SJCRH30 (cell line): Measurements from ENCODE around the gene NPM1. TPM values are rescaled to one million over a fixed set of nuclear protein-coding genes. Genes with fewer than 3 reads are reported as not detected.
A peak's percentile ranks its signal among the peaks of the same experiment; 100 is the strongest.
"Not testable (repeated sequence)": the region's sequence is repeated elsewhere in the genome, so short reads cannot be mapped to it uniquely, and the experiment has no call there.

Experiments
- DNase-seq, 2 experiments: peaks; one replicate each; pipeline ENCODE4 v3.0.0-alpha.2; 2015 to 2020
- H3K27ac ChIP-seq: fragments of 250-450 bp; sonication (Bioruptor Pico); 2 replicates; pipeline ENCODE4 v1.5.1; 2020; ENCODE audit warnings: mild to moderate bottlenecking, moderate library complexity
- H3K27me3 ChIP-seq: fragments of 250-450 bp; sonication (Bioruptor Pico); 2 replicates; pipeline ENCODE4 v1.5.1; 2020; ENCODE audit warnings: mild to moderate bottlenecking, moderate library complexity
- H3K36me3 ChIP-seq: fragments of 250-450 bp; sonication (Bioruptor Pico); 2 replicates; pipeline ENCODE4 v1.5.1; 2020; ENCODE audit warnings: mild to moderate bottlenecking, moderate library complexity
- H3K4me1 ChIP-seq: fragments of 250-450 bp; sonication (Bioruptor Pico); 2 replicates; pipeline ENCODE4 v1.5.1; 2020; ENCODE audit warnings: mild to moderate bottlenecking, moderate library complexity
- H3K4me3 ChIP-seq: fragments of 250-450 bp; sonication (Bioruptor Pico); 2 replicates; pipeline ENCODE4 v1.5.1; 2020; ENCODE audit warnings: mild to moderate bottlenecking, moderate library complexity
- H3K9me3 ChIP-seq: fragments of 250-450 bp; sonication (Bioruptor Pico); replicated peaks from 2 replicates; pipeline ENCODE4 v1.5.1; 2020; ENCODE audit warnings: mild to moderate bottlenecking, moderate library complexity
- total RNA-seq: library from RNA; depleted of rRNA; stranded (reverse); fragments of >200 nt; shearing (Covaris generic); gene quantifications from 2 replicates; pipeline ENCODE4 v1.2.3, GENCODE V29; 2014; rRNA removed

Gene NPM1, protein sequence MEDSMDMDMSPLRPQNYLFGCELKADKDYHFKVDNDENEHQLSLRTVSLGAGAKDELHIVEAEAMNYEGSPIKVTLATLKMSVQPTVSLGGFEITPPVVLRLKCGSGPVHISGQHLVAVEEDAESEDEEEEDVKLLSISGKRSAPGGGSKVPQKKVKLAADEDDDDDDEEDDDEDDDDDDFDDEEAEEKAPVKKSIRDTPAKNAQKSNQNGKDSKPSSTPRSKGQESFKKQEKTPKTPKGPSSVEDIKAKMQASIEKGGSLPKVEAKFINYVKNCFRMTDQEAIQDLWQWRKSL
- 3,269 and 3,693 TPM in 2 replicates for total RNA-seq

GRCh38 chr5:171387345-171387969 is at the start of gene NPM1:
Gene NPM1, plus strand, starts transcription at chr5:171387849. Its CDS starts 100 bp downstream, at chr5:171387949.
- Histone ChIP-seq H3K4me1 (peaks cover 8% of the 10 kb centered on the region; the same call in 1 of the 2 replicates), H3K27ac (peak within 1 kb of the TSS; percentile 88), H3K27me3 (no peaks in the 10 kb centered on the region)

GRCh38 chr5:171340042-171340441 is 47.6 kb upstream of the NPM1 start:
- no peaks in the 10 kb centered on the region for H3K36me3 ChIP-seq
- no peaks in the 10 kb centered on the region for H3K27me3 ChIP-seq
- DNase-seq = no peak
- H3K4me3 ChIP-seq = no peak overlapping the region
- H3K4me1 ChIP-seq = no peaks in the 10 kb centered on the region
- H3K27ac ChIP-seq = no peak overlapping the region
- H3K9me3 ChIP-seq = no peaks in the 10 kb centered on the region

More at GRCh38 chr5:171387345-171387969, at the start of gene NPM1:
- Histone ChIP-seq H3K36me3 (peaks cover 40% of the 10 kb centered on the region), H3K4me3 (peak within 1 kb of the TSS; percentile 87), H3K9me3 (no peaks in the 10 kb centered on the region)
- DNase-seq = peak; percentile 99

DNA sequence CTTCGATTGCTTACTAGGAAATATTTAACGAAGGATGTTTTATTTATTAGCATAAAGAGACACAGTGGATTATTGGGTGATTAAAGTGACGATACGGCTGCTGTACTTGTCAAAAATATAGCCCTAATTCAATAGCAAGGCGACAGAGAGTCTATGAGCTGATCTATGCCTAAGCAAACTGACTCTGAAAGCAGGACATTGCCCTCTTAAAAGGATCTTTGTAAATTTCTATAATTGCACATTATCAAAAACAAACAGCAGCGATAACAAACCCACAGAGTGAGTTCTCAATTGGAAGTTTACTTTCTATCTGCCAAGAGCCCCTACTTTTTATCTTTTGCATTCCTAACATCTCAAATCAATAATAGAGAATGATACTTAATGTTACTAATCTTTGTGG is 47.2 kb upstream of the NPM1 start:
- no peak overlapping the region for H3K4me3 ChIP-seq
- no peak for DNase-seq
- no peaks in the 10 kb centered on the region for H3K4me1 ChIP-seq
- no peaks in the 10 kb centered on the region for H3K27me3 ChIP-seq
- H3K36me3 ChIP-seq = no peaks in the 10 kb centered on the region
- no peak overlapping the region for H3K27ac ChIP-seq
- H3K9me3 ChIP-seq = no peaks in the 10 kb centered on the region

- Histone ChIP-seq H3K4me1 (no peaks in the 10 kb centered on the region), H3K4me3 (no peak overlapping the region), H3K9me3 (no peaks in the 10 kb centered on the region), H3K27me3 (no peaks in the 10 kb centered on the region), H3K27ac (no peak overlapping the region), H3K36me3 (no peaks in the 10 kb centered on the region)
- peak; percentile 59 to 86 for DNase-seq
Measured at GRCh38 chr5:171342362-171343111, 45.1 kb upstream of the NPM1 start.

GRCh38 chr5:171344936-171345608 is 42.6 kb upstream of the NPM1 start:
- H3K4me1 ChIP-seq = no peaks in the 10 kb centered on the region
- H3K27me3 ChIP-seq = no peaks in the 10 kb centered on the region
- no peaks in the 10 kb centered on the region for H3K9me3 ChIP-seq

DNA sequence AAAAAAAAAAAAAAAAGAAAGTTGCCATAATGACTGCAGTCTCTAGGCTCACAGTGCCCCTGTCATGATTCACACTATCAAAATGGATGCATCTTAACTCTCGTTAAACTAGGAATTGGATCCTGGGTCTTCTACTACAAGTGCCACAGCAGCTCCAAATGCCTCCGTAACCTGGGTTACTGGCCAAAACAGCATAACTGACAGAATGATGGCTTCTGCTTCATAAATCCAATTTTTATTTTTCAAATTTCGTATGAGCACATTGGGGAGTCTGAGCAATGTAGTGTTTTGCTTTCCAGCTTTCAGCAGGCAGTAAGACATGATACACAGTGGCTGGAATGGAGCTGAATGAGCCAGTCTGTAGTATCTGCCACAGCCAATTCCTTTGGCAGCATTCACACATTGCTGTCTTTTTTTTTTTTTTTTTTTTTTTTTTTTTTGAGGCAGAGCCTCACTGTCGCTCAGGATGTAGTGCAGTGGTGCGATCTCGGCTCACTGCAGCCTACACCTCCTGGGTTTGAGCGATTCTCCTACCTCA is 36.0 kb upstream of the NPM1 start:
- Histone ChIP-seq H3K36me3 (no peaks in the 10 kb centered on the region), H3K9me3 (0 out of 2 replicates have a peak, but pooled peaks cover 2% of the 10 kb centered on the region), H3K4me3 (no peak overlapping the region), H3K27ac (no peak overlapping the region), H3K27me3 (0 out of 2 replicates have a peak, but pooled peaks cover 2% of the 10 kb centered on the region), H3K4me1 (no peaks in the 10 kb centered on the region)
- no peak for DNase-seq

More at GRCh38 chr5:171344936-171345608, 42.6 kb upstream of the NPM1 start:
- Histone ChIP-seq H3K4me3 (no peak overlapping the region), H3K27ac (no peak overlapping the region), H3K36me3 (no peaks in the 10 kb centered on the region)
- DNase-seq = no peak

GRCh38 chr5:171355302-171355724 is 32.3 kb upstream of the NPM1 start:
- H3K4me1 ChIP-seq = no peaks in the 10 kb centered on the region
- 0 out of 2 replicates have a peak, but pooled peaks cover 2% of the 10 kb centered on the region for H3K9me3 ChIP-seq
- H3K4me3 ChIP-seq = no peak overlapping the region
- no peak for DNase-seq
- H3K27me3 ChIP-seq = 0 out of 2 replicates have a peak, but pooled peaks cover 2% of the 10 kb centered on the region
- H3K36me3 ChIP-seq = no peaks in the 10 kb centered on the region
- H3K27ac ChIP-seq = no peak overlapping the region

DNA sequence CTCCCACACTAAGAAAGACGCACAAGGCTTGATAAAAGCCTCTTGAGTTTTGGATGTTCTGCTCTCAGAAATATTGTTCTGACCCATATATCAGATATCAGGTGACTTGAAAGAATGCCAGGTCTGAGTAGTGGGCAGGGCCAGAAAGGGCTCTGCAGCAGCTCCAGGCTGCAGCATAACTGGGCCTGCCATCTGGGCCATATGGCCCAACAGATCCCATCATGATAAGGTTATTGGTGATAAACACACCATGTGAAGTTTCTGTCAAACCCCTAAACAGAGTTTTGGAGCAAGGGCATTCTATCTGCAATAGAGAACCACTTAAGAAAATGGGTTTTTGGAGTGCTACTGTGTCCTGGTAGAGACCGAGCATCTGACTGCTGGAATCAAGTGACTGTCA is 29.8 kb upstream of the NPM1 start:
- DNase-seq = no peak
- Histone ChIP-seq H3K9me3 (0 out of 2 replicates have a peak, but pooled peaks cover 2% of the 10 kb centered on the region), H3K27me3 (no peaks in the 10 kb centered on the region), H3K36me3 (no peaks in the 10 kb centered on the region), H3K27ac (no peak overlapping the region), H3K4me3 (no peak overlapping the region), H3K4me1 (no peaks in the 10 kb centered on the region)

DNA sequence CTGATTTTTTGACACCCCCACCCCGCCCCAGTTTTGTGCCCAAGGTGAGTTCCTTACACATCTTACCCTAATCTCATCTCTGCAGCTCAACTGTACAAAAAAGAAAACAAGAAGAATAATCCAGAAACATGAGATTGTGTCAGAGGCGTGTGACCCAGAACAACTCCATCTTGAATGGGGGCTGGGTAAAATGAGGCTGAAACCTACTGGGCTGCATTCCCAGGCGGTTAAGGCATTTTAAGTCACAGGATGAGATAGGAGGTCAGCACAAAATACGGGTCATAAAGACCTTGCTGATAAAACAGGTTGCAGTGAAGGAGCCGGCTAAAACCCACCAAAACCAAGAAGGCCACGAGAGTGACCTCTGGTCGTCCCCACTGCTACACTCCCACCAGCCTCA is 26.5 kb upstream of the NPM1 start:
- not testable (repeated sequence) for H3K4me3 ChIP-seq, H3K36me3 ChIP-seq, DNase-seq, H3K27me3 ChIP-seq, H3K9me3 ChIP-seq, H3K4me1 ChIP-seq, H3K27ac ChIP-seq

- not testable (repeated sequence) for H3K4me1 ChIP-seq, H3K36me3 ChIP-seq, H3K4me3 ChIP-seq, H3K27ac ChIP-seq, DNase-seq, H3K27me3 ChIP-seq, H3K9me3 ChIP-seq
Measured at GRCh38 chr5:171363249-171363648, 24.4 kb upstream of the NPM1 start.

DNA sequence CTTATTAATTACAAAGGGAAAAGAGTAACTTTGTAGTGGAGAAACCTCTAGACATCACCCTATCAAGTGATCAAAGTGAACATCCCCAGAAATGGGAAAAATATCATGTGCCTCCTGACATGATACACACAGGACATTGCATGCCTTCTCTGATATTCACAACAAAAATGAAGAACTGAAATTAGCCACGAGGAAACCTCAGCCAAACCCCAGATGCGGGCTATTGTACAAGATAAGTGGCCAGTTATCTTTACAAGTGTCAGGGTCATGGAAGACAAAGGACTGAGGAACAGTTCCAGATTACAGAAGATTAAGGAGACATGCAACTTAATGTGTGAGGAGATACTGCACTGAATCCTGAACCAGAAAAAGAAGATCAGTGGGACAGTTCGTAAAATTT is 23.8 kb upstream of the NPM1 start:
- DNase-seq = no peak
- Histone ChIP-seq H3K27me3 (no peaks in the 10 kb centered on the region), H3K36me3 (no peaks in the 10 kb centered on the region), H3K4me1 (peaks cover 7% of the 10 kb centered on the region; the same call in 1 of the 2 replicates), H3K27ac (no peak overlapping the region), H3K9me3 (no peaks in the 10 kb centered on the region), H3K4me3 (no peak overlapping the region)

- H3K36me3 ChIP-seq = no peaks in the 10 kb centered on the region
Measured at GRCh38 chr5:171365351-171365750, 22.3 kb upstream of the NPM1 start.

GRCh38 chr5:171366645-171367044 is 21.0 kb upstream of the NPM1 start:
- no peaks in the 10 kb centered on the region for H3K9me3 ChIP-seq
- peaks cover 7% of the 10 kb centered on the region; the same call in 1 of the 2 replicates for H3K4me1 ChIP-seq
- no peak overlapping the region for H3K4me3 ChIP-seq
- H3K27me3 ChIP-seq = no peaks in the 10 kb centered on the region
- no peak overlapping the region for H3K27ac ChIP-seq
- DNase-seq = no peak
- H3K36me3 ChIP-seq = no peaks in the 10 kb centered on the region

More at GRCh38 chr5:171365351-171365750, 22.3 kb upstream of the NPM1 start:
- Histone ChIP-seq H3K4me1 (peaks cover 7% of the 10 kb centered on the region; the same call in 1 of the 2 replicates), H3K4me3 (no peak overlapping the region), H3K27me3 (no peaks in the 10 kb centered on the region), H3K27ac (no peak overlapping the region), H3K9me3 (no peaks in the 10 kb centered on the region)
- DNase-seq = peak in 1 of 2 experiments; percentile 56
